Measurements from ENCODE around the gene ARHGEF18.
"Not testable (repeated sequence)": the region's sequence is repeated elsewhere in the genome, so short reads cannot be mapped to it uniquely, and the experiment has no call there.

Gene ARHGEF18

DNA sequence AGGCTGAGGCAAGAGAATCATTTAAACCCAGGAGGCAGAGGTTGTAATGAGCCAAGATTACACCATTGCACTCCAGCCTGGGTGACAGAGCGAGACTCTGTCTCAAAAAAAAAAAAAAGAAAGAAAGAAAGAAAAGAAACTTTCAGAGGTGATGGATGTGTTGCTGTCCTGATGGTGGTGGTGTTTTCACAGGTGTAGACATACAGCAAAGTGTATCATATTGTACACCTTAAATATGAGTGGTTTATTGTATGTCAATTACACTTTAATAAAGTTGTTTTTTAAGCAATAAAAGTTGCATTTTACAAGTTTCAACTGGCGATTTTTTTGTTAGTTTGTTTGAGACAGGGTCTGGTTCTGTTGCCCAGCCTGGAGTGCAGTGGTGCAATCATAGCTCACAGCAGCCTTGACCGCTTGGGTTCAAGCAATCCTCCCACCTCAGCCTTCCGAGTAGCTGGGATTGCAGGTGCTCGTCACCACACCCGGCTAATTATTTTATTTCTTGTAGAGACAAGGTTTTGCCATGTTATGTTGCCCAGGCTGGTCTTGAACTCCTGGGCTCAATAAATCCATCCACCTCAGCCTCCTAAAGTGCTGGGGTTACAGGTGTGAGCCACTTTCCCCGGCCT is 41.0 kb upstream of the ARHGEF18 start:
- Histone ChIP-seq H3K4ac (ENCODE audit: low read depth in 1 of 2, low read length in 2 of 2) (no peak overlapping the region), H3K79me1 (replicated peaks; ENCODE audit: low read length, poor library complexity, severe bottlenecking) (no peaks in the 10 kb centered on the region), H3K9ac (ENCODE audit: low read length) (no peak overlapping the region), H2BK5ac (ENCODE audit: low read depth, low read length, poor library complexity, severe bottlenecking) (no peak overlapping the region), H2BK15ac (ENCODE audit: low read depth, poor library complexity, severe bottlenecking) (no peak overlapping the region), H2BK12ac (ENCODE audit: low read length in 2 of 2) (no peak overlapping the region), H3K9me3 (ENCODE audit: control insufficient read depth, low read length) (no peaks in the 10 kb centered on the region), H4K8ac (ENCODE audit: low read length) (no peak overlapping the region), H2AFZ (ENCODE audit: low read depth, low read length) (no peak overlapping the region), H3K4me2 (ENCODE audit: low read length, poor library complexity, severe bottlenecking) (no peak overlapping the region), H3K4me3 (ENCODE audit: insufficient read depth in 1 of 2, low read depth in 1 of 2, low read length in 2 of 2) (no peak overlapping the region), H3K27me3 (ENCODE audit: control insufficient read depth in 1 of 2, insufficient read depth in 1 of 2, low read length in 2 of 2) (peaks cover 0 to 5% of the 10 kb centered on the region in 2 experiments), H3K23ac (ENCODE audit: low read length in 2 of 2) (no peak overlapping the region), H3K36me3 (ENCODE audit: control insufficient read depth in 1 of 2, insufficient read depth in 2 of 2, low read depth in 1 of 2, low read length in 2 of 2) (no peaks in the 10 kb centered on the region), H2BK120ac (ENCODE audit: low read depth, low read length) (no peak overlapping the region), H4K91ac (ENCODE audit: low read length) (no peak overlapping the region), H2AK5ac (ENCODE audit: low read length, severe bottlenecking) (no peak overlapping the region), H3K14ac (ENCODE audit: low read length in 2 of 2) (no peak overlapping the region), H3K27ac (ENCODE audit: low read length, poor library complexity, severe bottlenecking) (no peak overlapping the region), H3K18ac (ENCODE audit: low read depth in 1 of 2, low read length in 2 of 2) (no peak overlapping the region), H3K4me1 (ENCODE audit: control insufficient read depth, insufficient read depth, low read depth, low read length) (no peaks in the 10 kb centered on the region)
- DNase-seq = no peak
- 84% methylated on average over 7 of the region's 7 CpGs for WGBS

DNA sequence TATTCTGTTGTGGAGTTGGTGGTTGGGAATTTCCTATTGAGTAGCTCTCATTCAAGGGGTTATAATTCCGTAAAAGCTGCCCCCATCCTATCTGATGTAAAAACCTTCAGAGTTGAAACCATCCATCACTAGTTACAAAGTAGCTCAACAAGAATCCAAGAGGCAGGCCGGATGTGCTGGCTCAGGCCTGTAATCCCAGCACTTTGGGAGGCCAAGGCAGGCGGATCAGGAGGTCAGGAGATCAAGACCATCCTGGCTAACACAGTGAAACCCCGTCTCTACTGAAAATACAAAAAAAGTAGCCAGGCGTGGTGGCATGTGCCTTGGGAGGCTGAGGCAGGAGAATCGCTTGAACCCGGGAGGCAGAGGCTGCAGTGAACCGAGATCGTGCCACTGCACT is 40.4 kb upstream of the ARHGEF18 start:
- not testable (repeated sequence) for H3K4me1 ChIP-seq (ENCODE audit: control insufficient read depth, insufficient read depth, low read depth, low read length); H3K14ac ChIP-seq (ENCODE audit: low read length in 2 of 2); DNase-seq; H3K27me3 ChIP-seq (ENCODE audit: control insufficient read depth in 1 of 2, insufficient read depth in 1 of 2, low read length in 2 of 2); H4K91ac ChIP-seq (ENCODE audit: low read length); H3K4ac ChIP-seq (ENCODE audit: low read depth in 1 of 2, low read length in 2 of 2); H2BK5ac ChIP-seq (ENCODE audit: low read depth, low read length, poor library complexity, severe bottlenecking); H3K18ac ChIP-seq (ENCODE audit: low read depth in 1 of 2, low read length in 2 of 2); H3K4me2 ChIP-seq (ENCODE audit: low read length, poor library complexity, severe bottlenecking); H3K9ac ChIP-seq (ENCODE audit: low read length); H2AK5ac ChIP-seq (ENCODE audit: low read length, severe bottlenecking); H3K23ac ChIP-seq (ENCODE audit: low read length in 2 of 2); H3K27ac ChIP-seq (ENCODE audit: low read length, poor library complexity, severe bottlenecking); H2BK120ac ChIP-seq (ENCODE audit: low read depth, low read length); H2AFZ ChIP-seq (ENCODE audit: low read depth, low read length); H3K79me1 ChIP-seq (replicated peaks; ENCODE audit: low read length, poor library complexity, severe bottlenecking); H3K36me3 ChIP-seq (ENCODE audit: control insufficient read depth in 1 of 2, insufficient read depth in 2 of 2, low read depth in 1 of 2, low read length in 2 of 2); H2BK12ac ChIP-seq (ENCODE audit: low read length in 2 of 2); H3K4me3 ChIP-seq (ENCODE audit: insufficient read depth in 1 of 2, low read depth in 1 of 2, low read length in 2 of 2); H3K9me3 ChIP-seq (ENCODE audit: control insufficient read depth, low read length); H4K8ac ChIP-seq (ENCODE audit: low read length); H2BK15ac ChIP-seq (ENCODE audit: low read depth, poor library complexity, severe bottlenecking)
- WGBS = 83% methylated on average over 9 of the region's 9 CpGs

DNA sequence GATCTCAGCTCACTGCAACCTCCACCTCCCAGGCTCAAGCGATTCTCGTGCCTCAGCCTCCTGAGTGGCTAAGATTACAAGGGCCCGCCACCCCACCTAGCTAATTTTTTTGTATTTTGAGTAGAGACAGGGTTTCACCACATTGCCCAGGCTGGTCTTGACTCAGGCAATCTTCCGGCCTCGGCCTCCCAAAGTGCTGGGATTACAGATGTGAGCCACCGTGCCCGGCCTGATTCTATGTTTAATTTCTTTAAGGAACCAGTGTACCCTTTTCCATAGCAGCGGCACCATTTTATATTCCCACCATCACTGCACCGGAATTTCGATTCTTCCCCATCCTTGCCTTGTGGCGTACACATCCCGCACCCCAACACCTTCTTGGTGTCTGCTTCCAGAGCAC is 36.8 kb upstream of the ARHGEF18 start:
- H3K23ac ChIP-seq (ENCODE audit: low read length in 2 of 2) = no peak overlapping the region
- H2BK5ac ChIP-seq (ENCODE audit: low read depth, low read length, poor library complexity, severe bottlenecking) = no peak overlapping the region
- H3K4me1 ChIP-seq (ENCODE audit: control insufficient read depth, insufficient read depth, low read depth, low read length) = no peaks in the 10 kb centered on the region
- H3K36me3 ChIP-seq (ENCODE audit: control insufficient read depth in 1 of 2, insufficient read depth in 2 of 2, low read depth in 1 of 2, low read length in 2 of 2) = no peaks in the 10 kb centered on the region
- no peaks in the 10 kb centered on the region for H3K27me3 ChIP-seq (ENCODE audit: control insufficient read depth in 1 of 2, insufficient read depth in 1 of 2, low read length in 2 of 2)
- no peak overlapping the region for H4K8ac ChIP-seq (ENCODE audit: low read length)
- WGBS = 91% methylated on average over 12 of the region's 12 CpGs
- H3K4ac ChIP-seq (ENCODE audit: low read depth in 1 of 2, low read length in 2 of 2) = no peak overlapping the region
- H4K91ac ChIP-seq (ENCODE audit: low read length) = no peak overlapping the region
- H3K9me3 ChIP-seq (ENCODE audit: control insufficient read depth, low read length) = no peaks in the 10 kb centered on the region
- H2BK12ac ChIP-seq (ENCODE audit: low read length in 2 of 2) = no peak overlapping the region
- no peak overlapping the region for H3K14ac ChIP-seq (ENCODE audit: low read length in 2 of 2)
- DNase-seq = no peak
- no peaks in the 10 kb centered on the region for H3K79me1 ChIP-seq (replicated peaks; ENCODE audit: low read length, poor library complexity, severe bottlenecking)
- H3K4me3 ChIP-seq (ENCODE audit: insufficient read depth in 1 of 2, low read depth in 1 of 2, low read length in 2 of 2) = no peak overlapping the region
- no peak overlapping the region for H3K18ac ChIP-seq (ENCODE audit: low read depth in 1 of 2, low read length in 2 of 2)
- no peak overlapping the region for H3K4me2 ChIP-seq (ENCODE audit: low read length, poor library complexity, severe bottlenecking)
- no peak overlapping the region for H2BK120ac ChIP-seq (ENCODE audit: low read depth, low read length)
- H3K27ac ChIP-seq (ENCODE audit: low read length, poor library complexity, severe bottlenecking) = no peak overlapping the region
- H2AFZ ChIP-seq (ENCODE audit: low read depth, low read length) = no peak overlapping the region
- H3K9ac ChIP-seq (ENCODE audit: low read length) = no peak overlapping the region
- H2AK5ac ChIP-seq (ENCODE audit: low read length, severe bottlenecking) = no peak overlapping the region
- H2BK15ac ChIP-seq (ENCODE audit: low read depth, poor library complexity, severe bottlenecking) = no peak overlapping the region

DNA sequence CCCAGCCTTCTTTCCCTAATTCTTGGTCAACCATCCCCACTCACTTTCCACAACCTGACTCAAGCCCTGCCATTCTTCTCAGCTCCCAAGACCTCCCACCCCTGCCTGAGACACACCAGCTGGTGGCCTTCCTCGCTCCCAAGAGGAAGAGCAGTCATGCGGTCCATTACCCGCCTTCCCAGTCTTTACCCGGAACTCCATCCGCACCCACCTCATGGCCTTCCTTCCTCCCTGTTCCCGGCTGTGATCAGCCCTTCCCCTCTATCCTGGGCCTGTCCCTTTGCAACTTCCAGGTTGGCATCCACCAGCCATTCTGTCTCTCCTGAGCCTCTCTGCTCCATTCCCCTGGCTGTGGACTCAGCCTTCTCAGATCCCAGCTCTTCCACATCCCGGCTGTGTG is 35.9 kb upstream of the ARHGEF18 start:
- Histone ChIP-seq H2AFZ (ENCODE audit: low read depth, low read length) (no peak overlapping the region), H2BK12ac (ENCODE audit: low read length in 2 of 2) (no peak overlapping the region), H3K14ac (ENCODE audit: low read length in 2 of 2) (no peak overlapping the region), H3K9me3 (ENCODE audit: control insufficient read depth, low read length) (no peaks in the 10 kb centered on the region), H3K27me3 (ENCODE audit: control insufficient read depth in 1 of 2, insufficient read depth in 1 of 2, low read length in 2 of 2) (no peaks in the 10 kb centered on the region), H2AK5ac (ENCODE audit: low read length, severe bottlenecking) (no peak overlapping the region), H3K4ac (ENCODE audit: low read depth in 1 of 2, low read length in 2 of 2) (no peak overlapping the region), H2BK120ac (ENCODE audit: low read depth, low read length) (no peak overlapping the region), H3K18ac (ENCODE audit: low read depth in 1 of 2, low read length in 2 of 2) (no peak overlapping the region), H3K9ac (ENCODE audit: low read length) (no peak overlapping the region), H3K79me1 (replicated peaks; ENCODE audit: low read length, poor library complexity, severe bottlenecking) (no peaks in the 10 kb centered on the region), H4K91ac (ENCODE audit: low read length) (no peak overlapping the region), H3K4me1 (ENCODE audit: control insufficient read depth, insufficient read depth, low read depth, low read length) (no peaks in the 10 kb centered on the region), H4K8ac (ENCODE audit: low read length) (no peak overlapping the region), H3K4me2 (ENCODE audit: low read length, poor library complexity, severe bottlenecking) (no peak overlapping the region), H2BK15ac (ENCODE audit: low read depth, poor library complexity, severe bottlenecking) (no peak overlapping the region), H2BK5ac (ENCODE audit: low read depth, low read length, poor library complexity, severe bottlenecking) (no peak overlapping the region), H3K4me3 (ENCODE audit: insufficient read depth in 1 of 2, low read depth in 1 of 2, low read length in 2 of 2) (no peak overlapping the region), H3K36me3 (ENCODE audit: control insufficient read depth in 1 of 2, insufficient read depth in 2 of 2, low read depth in 1 of 2, low read length in 2 of 2) (no peaks in the 10 kb centered on the region), H3K23ac (ENCODE audit: low read length in 2 of 2) (no peak overlapping the region), H3K27ac (ENCODE audit: low read length, poor library complexity, severe bottlenecking) (no peak overlapping the region)
- 89% methylated on average over 7 of the region's 7 CpGs for WGBS
- no peak for DNase-seq

Measured in mesenchymal stem cell (in vitro differentiated cells and primary cell).